Tibial artery (tissue), 4 donors: ENCODE data around the gene RAP1GDS1.
"Not testable (repeated sequence)": the region's sequence is repeated elsewhere in the genome, so short reads cannot be mapped to it uniquely, and the experiment has no call there.

Source experiments
- DNase-seq, 2 donors: peaks; one replicate each; pipeline ENCODE4 v3.0.0-alpha.2; 2019
- H3K27ac ChIP-seq, 2 donors: fragments of 200-600 bp; sonication (generic) in 1 of 2; 1 replicate in 1 of 2; 2 replicates in 1 of 2; pipeline ENCODE4 v1.5.1; 2018 to 2019; ENCODE audit warnings: mild to moderate bottlenecking in 1 of 2
- H3K27me3 ChIP-seq, 2 donors: fragments of 200-600 bp; sonication (generic) in 1 of 2; one replicate each; pipeline versions ENCODE4 v1.5.1 to v1.6.0; 2016 to 2019
- H3K36me3 ChIP-seq, 3 donors: fragments of 200-600 bp; sonication (generic) in 2 of 3; one replicate each; pipeline ENCODE4 v1.5.1; 2016 to 2019; ENCODE audit warnings: mild to moderate bottlenecking in 2 of 3
- H3K4me1 ChIP-seq, 4 donors: fragments of 200-600 bp; sonication (generic) in 2 of 4; 1 replicate in 3 of 4; 2 replicates in 1 of 4; pipeline ENCODE4 v1.5.1; 2016 to 2019
- H3K4me3 ChIP-seq, 2 donors: fragments of 200-600 bp; sonication (generic) in 1 of 2; 1 replicate in 1 of 2; 2 replicates in 1 of 2; pipeline ENCODE4 v1.5.1; 2018 to 2019; ENCODE audit warnings: mild to moderate bottlenecking in 2 of 2
- H3K9me3 ChIP-seq, 3 donors: fragments of 200-600 bp; sonication (generic) in 1 of 3; one replicate each; pipeline ENCODE4 v1.5.1; 2016 to 2019
- CTCF ChIP-seq, 2 experiments: fragments of 200-600 bp in 1 of 2; fragments of 450-650 bp in 1 of 2; IDR thresholded peaks; one replicate each; pipeline ENCODE4 v1.5.1; 2017 to 2019; ENCODE audit warnings: antibody characterized with exemption in 2 of 2, mild to moderate bottlenecking in 1 of 2, moderate library complexity in 1 of 2
- intact Hi-C: fragments of 100-400 bp; cut with DNase I; formaldehyde crosslinking; loops from one replicate; pipeline ENCODE4 v1.15.0; 2023; ENCODE audit warnings: low total_unique reads

RAP1GDS1 gene

GRCh38 chr4:98416844-98417243 is 155.7 kb downstream of the RAP1GDS1 start:
- Histone ChIP-seq H3K9me3 (peaks cover 0 to 8% (median 0%) of the 10 kb centered on the region in 3 donors), H3K27ac (no peak overlapping the region), H3K4me1 (no peaks in the 10 kb centered on the region), H3K4me3 (no peak overlapping the region), H3K36me3 (peaks cover 41 to 58% (median 49%) of the 10 kb centered on the region in 3 donors), H3K27me3 (no peaks in the 10 kb centered on the region)
- DNase-seq = no peak
- intact Hi-C loops = no loop called here
- TF ChIP-seq CTCF (IDR thresholded peaks at IDR 0.05) = no peak

DNA sequence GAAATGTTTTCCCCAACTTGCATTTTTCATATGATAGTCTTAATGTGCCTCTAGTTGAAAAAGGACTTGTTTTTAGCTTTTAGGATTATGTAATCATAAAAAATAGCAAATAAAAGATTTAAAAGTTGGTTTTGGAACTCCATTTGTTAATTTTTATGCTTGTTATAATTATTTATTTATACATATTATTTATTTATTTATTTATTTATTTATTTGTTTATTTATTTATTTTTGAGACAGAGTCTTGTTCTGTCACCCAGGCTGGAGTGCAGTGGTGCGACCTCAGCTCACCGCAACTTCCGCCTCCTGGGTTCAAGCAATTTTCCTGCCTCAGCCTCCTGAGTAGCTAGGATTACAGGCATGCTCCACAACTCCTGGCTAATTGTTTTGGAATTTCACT is 159.0 kb downstream of the RAP1GDS1 start:
- H3K9me3 ChIP-seq, H3K4me1 ChIP-seq, H3K4me3 ChIP-seq, H3K27ac ChIP-seq, intact Hi-C loops, H3K27me3 ChIP-seq, DNase-seq: not testable (repeated sequence)
- H3K36me3 ChIP-seq = peaks cover 60 to 74% (median 73%) of the 10 kb centered on the region in 3 donors

GRCh38 chr4:98421111-98421510 is 159.9 kb downstream of the RAP1GDS1 start:
- peaks cover 60 to 76% (median 74%) of the 10 kb centered on the region in 3 donors for H3K36me3 ChIP-seq
- TF ChIP-seq CTCF (IDR thresholded peaks at IDR 0.05) = no peak
- no peaks in the 10 kb centered on the region for H3K27me3 ChIP-seq
- H3K4me3 ChIP-seq = no peak overlapping the region
- intact Hi-C loops = no loop called here
- H3K4me1 ChIP-seq = no peaks in the 10 kb centered on the region
- H3K27ac ChIP-seq = no peak overlapping the region
- DNase-seq = no peak
- H3K9me3 ChIP-seq = no peaks in the 10 kb centered on the region

- no peaks in the 10 kb centered on the region for H3K9me3 ChIP-seq
- no peaks in the 10 kb centered on the region for H3K4me1 ChIP-seq
- no peak for DNase-seq
- no peak for TF ChIP-seq CTCF (IDR thresholded peaks at IDR 0.05)
- H3K27ac ChIP-seq = no peak overlapping the region
- intact Hi-C loops = no loop called here
- no peak overlapping the region for H3K4me3 ChIP-seq
- H3K27me3 ChIP-seq = no peaks in the 10 kb centered on the region
- peaks cover 48 to 64% (median 59%) of the 10 kb centered on the region in 3 donors for H3K36me3 ChIP-seq
These were observed 161.8 kb downstream of the RAP1GDS1 start for GRCh38 chr4:98423009-98423408.

DNA sequence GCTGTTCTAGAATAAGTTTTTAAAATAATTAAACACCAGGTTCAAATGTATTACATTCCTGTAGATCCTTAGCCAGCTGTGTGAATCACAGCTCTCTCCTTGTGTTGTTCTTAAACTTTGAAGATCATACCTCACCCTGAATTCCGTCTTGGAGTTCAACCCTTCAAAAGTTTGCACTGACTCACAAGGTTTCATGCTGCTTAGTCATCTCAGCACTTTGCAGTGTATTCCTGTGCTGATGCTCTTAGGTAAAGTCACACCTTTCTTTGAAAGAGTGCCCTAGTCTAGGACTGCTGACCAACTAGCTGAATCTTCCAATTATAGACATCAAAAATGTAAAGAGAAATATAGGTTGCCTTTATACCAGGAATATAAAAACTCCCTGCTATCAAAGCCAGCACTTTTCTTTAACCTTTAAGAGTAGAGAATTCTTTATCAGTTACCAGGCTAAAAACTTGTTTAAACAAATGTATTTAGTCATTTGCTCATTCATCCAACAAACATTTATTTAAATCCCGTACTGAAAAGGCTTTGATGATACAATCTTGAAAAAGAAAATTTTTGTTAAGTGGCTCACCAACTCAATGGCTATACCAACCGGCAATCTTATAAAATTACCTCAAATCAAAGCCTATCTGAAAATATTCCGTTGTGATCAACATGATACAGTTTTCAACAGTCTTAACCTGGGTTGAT is 169.7 kb downstream of the RAP1GDS1 start:
- intact Hi-C loops = no loop called here
- Histone ChIP-seq H3K27ac (no peak overlapping the region), H3K4me3 (no peak overlapping the region), H3K27me3 (no peaks in the 10 kb centered on the region), H3K4me1 (no peaks in the 10 kb centered on the region), H3K9me3 (no peaks in the 10 kb centered on the region), H3K36me3 (peaks cover 14 to 20% (median 18%) of the 10 kb centered on the region in 3 donors)
- TF ChIP-seq CTCF (IDR thresholded peaks at IDR 0.05) = no peak
- no peak for DNase-seq

GRCh38 chr4:98433691-98434090 is 172.5 kb downstream of the RAP1GDS1 start:
- no peaks in the 10 kb centered on the region for H3K27me3 ChIP-seq
- peaks cover 26 to 40% (median 29%) of the 10 kb centered on the region in 3 donors for H3K36me3 ChIP-seq
- no peak overlapping the region for H3K4me3 ChIP-seq
- H3K27ac ChIP-seq = no peak overlapping the region
- no peaks in the 10 kb centered on the region for H3K9me3 ChIP-seq
- H3K4me1 ChIP-seq = no peaks in the 10 kb centered on the region
- intact Hi-C loops = no loop called here
- no peak for DNase-seq
- no peak for TF ChIP-seq CTCF (IDR thresholded peaks at IDR 0.05)
